ENCODE data around the gene KMT2E. TPM values are rescaled to one million over a fixed set of nuclear protein-coding genes. Genes with fewer than 3 reads are reported as not detected.

Gene KMT2E
- total RNA-seq, 1 experiment from 2014 or later = 38.2 TPM

- H4K8ac ChIP-seq (replicated peaks; ENCODE audit: insufficient read length, low read depth, low read length) = no peak overlapping the region
- H2BK12ac ChIP-seq (ENCODE audit: insufficient read length, low read depth, low read length) = no peak overlapping the region
- H3K9ac ChIP-seq (ENCODE audit: extremely low read depth, insufficient read length, low read length) = no peak overlapping the region
- no peak overlapping the region for H2BK5ac ChIP-seq (ENCODE audit: insufficient read length, low read length)
- Mint-ChIP-seq H3K4me1 (peaks cover 10% of the 10 kb centered on the region in 2 experiments; a peak in 3 of 4 replicates), H3K27ac (peak overlapping the region in 1 of 3 experiments; percentile 51; a peak in 1 of 7 replicates), H3K4me3 (no peak overlapping the region), H3K36me3 (ENCODE audit: insufficient read depth in 1 of 3, low read depth in 3 of 3) (peaks cover 4 to 25% (median 5%) of the 10 kb centered on the region in 3 experiments; a peak in 5 of 7 replicates), H3K9me3 (no peaks in the 10 kb centered on the region), H3K27me3 (ENCODE audit: low read depth) (no peaks in the 10 kb centered on the region)
- H3K23ac ChIP-seq (ENCODE audit: insufficient read length, low read depth, low read length) = no peak overlapping the region
- DNase-seq = no peak
- H3K14ac ChIP-seq (ENCODE audit: insufficient read depth, low read length) = no peak overlapping the region
- H2AFZ ChIP-seq (ENCODE audit: low read length) = no peak overlapping the region
- H4K20me1 ChIP-seq (ENCODE audit: control insufficient read depth, insufficient read depth, insufficient read length) = no peaks in the 10 kb centered on the region
- no peak overlapping the region for H3K56ac ChIP-seq (ENCODE audit: insufficient read length, low read depth, low read length)
- no peak overlapping the region for H3K4me2 ChIP-seq (ENCODE audit: insufficient read depth, insufficient read length, low read length)
- no peak overlapping the region for H2BK20ac ChIP-seq (ENCODE audit: low read depth, low read length, poor library complexity, severe bottlenecking)
- WGBS (ENCODE audit: extremely low coverage, insufficient read length, low lambda C conversion rate) = no CpG with 5 or more reads among the region's 10 CpGs
- H3K9me3 ChIP-seq (ENCODE audit: control insufficient read depth, low read depth, low read length) = no peaks in the 10 kb centered on the region
- H3K79me1 ChIP-seq (ENCODE audit: insufficient read depth, low read depth, low read length, poor library complexity, severe bottlenecking) = no peaks in the 10 kb centered on the region
- H3K4ac ChIP-seq (ENCODE audit: low read depth, low read length) = no peak overlapping the region
- H3K4me1 ChIP-seq (ENCODE audit: insufficient read depth, low read length) = no peaks in the 10 kb centered on the region
- no peak overlapping the region for H3K27ac ChIP-seq (ENCODE audit: insufficient read length, low read depth, low read length)
- H3K79me2 ChIP-seq (ENCODE audit: insufficient read depth, low read length) = no peaks in the 10 kb centered on the region
- no peak overlapping the region for H3K18ac ChIP-seq (ENCODE audit: insufficient read length, low read depth, low read length)
- no peak overlapping the region for H2BK120ac ChIP-seq (ENCODE audit: low read depth, low read length, poor library complexity, severe bottlenecking)
- TF ChIP-seq, protein P1, sequence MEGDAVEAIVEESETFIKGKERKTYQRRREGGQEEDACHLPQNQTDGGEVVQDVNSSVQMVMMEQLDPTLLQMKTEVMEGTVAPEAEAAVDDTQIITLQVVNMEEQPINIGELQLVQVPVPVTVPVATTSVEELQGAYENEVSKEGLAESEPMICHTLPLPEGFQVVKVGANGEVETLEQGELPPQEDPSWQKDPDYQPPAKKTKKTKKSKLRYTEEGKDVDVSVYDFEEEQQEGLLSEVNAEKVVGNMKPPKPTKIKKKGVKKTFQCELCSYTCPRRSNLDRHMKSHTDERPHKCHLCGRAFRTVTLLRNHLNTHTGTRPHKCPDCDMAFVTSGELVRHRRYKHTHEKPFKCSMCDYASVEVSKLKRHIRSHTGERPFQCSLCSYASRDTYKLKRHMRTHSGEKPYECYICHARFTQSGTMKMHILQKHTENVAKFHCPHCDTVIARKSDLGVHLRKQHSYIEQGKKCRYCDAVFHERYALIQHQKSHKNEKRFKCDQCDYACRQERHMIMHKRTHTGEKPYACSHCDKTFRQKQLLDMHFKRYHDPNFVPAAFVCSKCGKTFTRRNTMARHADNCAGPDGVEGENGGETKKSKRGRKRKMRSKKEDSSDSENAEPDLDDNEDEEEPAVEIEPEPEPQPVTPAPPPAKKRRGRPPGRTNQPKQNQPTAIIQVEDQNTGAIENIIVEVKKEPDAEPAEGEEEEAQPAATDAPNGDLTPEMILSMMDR (conservative IDR thresholded peaks at IDR 0.05) = no peak
- H2BK15ac ChIP-seq (ENCODE audit: low read depth, low read length) = no peak overlapping the region
- no peak overlapping the region for H3T11ph ChIP-seq (ENCODE audit: low read length)
- H4K91ac ChIP-seq (ENCODE audit: insufficient read length, low read depth, low read length) = no peak overlapping the region
- no peaks in the 10 kb centered on the region for H3K23me2 ChIP-seq (ENCODE audit: insufficient read length, low read depth, low read length, poor library complexity, severe bottlenecking)
- H2AK5ac ChIP-seq (ENCODE audit: insufficient read length, low read length) = no peak overlapping the region
- H4K5ac ChIP-seq (ENCODE audit: insufficient read length, low read depth, low read length) = no peak overlapping the region
- H3K27me3 ChIP-seq (ENCODE audit: insufficient read depth, low read length) = no peaks in the 10 kb centered on the region
Measured at GRCh38 chr7:105132835-105133234, 118.8 kb downstream of the KMT2E start.
